Naive thymus-derived CD4-positive, alpha-beta T cell (primary cell): ENCODE data around the gene HACD4. TPM values are rescaled to one million over a fixed set of nuclear protein-coding genes. Genes with fewer than 3 reads are reported as not detected.
A peak's percentile ranks its signal among the peaks of the same experiment; 100 is the strongest.

Experiments
- ATAC-seq: fragments of 150-1000 bp; cut with Tn5 transposase; 2 replicates; pipeline ENCODE4 v1.10.0; 2021; ENCODE audit warnings: mild to moderate bottlenecking, moderate library complexity
- CTCF ChIA-PET: fragments of 350-600 bp; sonication (Branson Sonifier 250); formaldehyde crosslinking; loops from one replicate; lab custom pipeline; 2021; ENCODE audit warnings: antibody characterized with exemption; lab: Charles Lee
- POLR2A ChIA-PET: fragments of 350-600 bp; sonication (Branson Sonifier 250); formaldehyde crosslinking; loops from one replicate; lab custom pipeline; 2021; ENCODE audit warnings: antibody characterized with exemption, inconsistent platforms; lab: Charles Lee
- DNase-seq, 9 donors: peaks; one replicate each; pipeline versions ENCODE4 v3.0.0 to v3.0.0-alpha.2; 2020 to 2022; ENCODE audit warnings: mixed read lengths in 1 of 9
- H3K27ac ChIP-seq: one replicate; pipeline ENCODE4 v1.7.0; 2013; ENCODE audit warnings: mild to moderate bottlenecking, low read depth, low read length, moderate library complexity
- H3K27me3 ChIP-seq, 2 donors: one replicate each; pipeline ENCODE4 v1.7.0; 2013; ENCODE audit warnings: low read length in 2 of 2, mild to moderate bottlenecking in 2 of 2, moderate library complexity in 2 of 2; ENCODE audit not compliant: control insufficient read depth in 2 of 2, insufficient read depth in 2 of 2
- H3K36me3 ChIP-seq, 3 experiments: 1 replicate in 2 of 3; 2 replicates in 1 of 3; pipeline ENCODE4 v1.7.0; 2013; ENCODE audit warnings: low read length in 3 of 3, mild to moderate bottlenecking in 3 of 3, moderate library complexity in 1 of 3; ENCODE audit not compliant: insufficient read depth in 3 of 3, control insufficient read depth in 2 of 3
- H3K4me1 ChIP-seq, 2 donors: one replicate each; pipeline ENCODE4 v1.7.0; 2013; ENCODE audit warnings: low read length in 2 of 2, mild to moderate bottlenecking in 2 of 2, moderate library complexity in 1 of 2; ENCODE audit not compliant: control insufficient read depth in 2 of 2, insufficient read depth in 2 of 2
- H3K4me3 ChIP-seq: 2 replicates; pipeline ENCODE4 v1.7.0; 2013; ENCODE audit warnings: mild to moderate bottlenecking, low read length
- H3K9me3 ChIP-seq, 3 experiments: 1 replicate in 2 of 3; 2 replicates in 1 of 3; pipeline ENCODE4 v1.7.0; 2013; ENCODE audit warnings: low read length in 3 of 3; ENCODE audit not compliant: control insufficient read depth in 2 of 3
- H3K27ac Mint-ChIP-seq, 9 donors: one replicate each; pipeline ENCODE4 v1.8.0; 2020 to 2022; ENCODE audit warnings: mixed read lengths in 9 of 9, mild to moderate bottlenecking in 8 of 9, moderate library complexity in 5 of 9, inconsistent platforms in 2 of 9
- H3K27me3 Mint-ChIP-seq, 5 donors: one replicate each; pipeline ENCODE4 v1.8.0; 2021 to 2022; ENCODE audit warnings: mixed read lengths in 5 of 5, mild to moderate bottlenecking in 1 of 5
- H3K36me3 Mint-ChIP-seq, 5 donors: one replicate each; pipeline ENCODE4 v1.8.0; 2020 to 2022; ENCODE audit warnings: mixed read lengths in 5 of 5, mild to moderate bottlenecking in 3 of 5, inconsistent platforms in 1 of 5
- H3K4me1 Mint-ChIP-seq, 7 donors: one replicate each; pipeline ENCODE4 v1.8.0; 2020 to 2022; ENCODE audit warnings: mixed read lengths in 7 of 7, mild to moderate bottlenecking in 3 of 7, inconsistent platforms in 1 of 7
- H3K4me3 Mint-ChIP-seq, 10 donors: one replicate each; pipeline ENCODE4 v1.8.0; 2020 to 2022; ENCODE audit warnings: mild to moderate bottlenecking in 10 of 10, mixed read lengths in 10 of 10, moderate library complexity in 6 of 10, inconsistent platforms in 2 of 10
- H3K9me3 Mint-ChIP-seq, 11 donors: one replicate each; pipeline ENCODE4 v1.8.0; 2020 to 2022; ENCODE audit warnings: mixed read lengths in 11 of 11, mild to moderate bottlenecking in 4 of 11, inconsistent platforms in 1 of 11, moderate library complexity in 1 of 11
- intact Hi-C, 2 donors: fragments of 100-400 bp; cut with micrococcal nuclease; formaldehyde crosslinking; loops; one replicate each; pipeline ENCODE4 v1.15.1; 2023
- polyA plus RNA-seq, 2 donors: library from polyadenylated mRNA; unstranded; fragments of 300-500 nt; fragmentation: Illumina TruSeq; gene quantifications; one replicate each; pipeline ENCODE4 v1.2.3, GENCODE V29; 2021
- total RNA-seq, 6 experiments: library from RNA in 5 of 6; stranded (reverse) in 5 of 6; gene quantifications; 1 replicate in 5 of 6; 2 replicates in 1 of 6; pipeline ENCODE4 v1.2.3 and lab custom pipeline; 2021 to 2026

Gene HACD4
- total and polyA plus RNA-seq, 7 experiments from 2014 or later, result 7.6 to 15.2 (median 13.4) TPM

DNA sequence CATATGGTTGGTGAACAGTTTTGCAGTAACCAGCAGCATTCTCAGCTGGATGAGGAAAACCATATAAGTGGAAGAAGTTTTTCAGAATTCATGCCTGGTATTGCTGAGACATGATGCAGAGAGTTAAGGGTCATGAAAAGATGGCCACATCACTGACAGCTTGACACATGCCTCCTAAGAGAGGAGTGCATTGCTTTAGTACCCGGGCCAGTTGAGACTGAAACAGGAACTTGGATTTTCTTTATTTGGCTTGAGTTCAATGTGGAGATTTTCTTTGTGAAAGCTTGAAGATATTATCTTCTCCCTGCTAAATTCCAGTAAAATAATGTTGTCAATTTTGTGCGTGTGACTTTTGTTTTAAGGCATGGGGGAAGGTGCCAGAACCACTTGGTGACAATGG is 35.8 kb downstream of the HACD4 start:
- intact Hi-C loops, result loop anchor here in 1 of 2 donors (2.0 kb wide), 1 partner anchor 13 kb away; no protein-coding TSS in a partner anchor
- POLR2A ChIA-PET, result interaction anchor here (0.9 kb wide), 1 partner anchor 642 kb away, joined by 3 read pairs; no protein-coding TSS in a partner anchor
- ATAC-seq (no peak), DNase-seq (no peak)
- Histone ChIP-seq H3K27ac (no peak overlapping the region), H3K27me3 (no peaks in the 10 kb centered on the region), H3K36me3 (peaks cover 0 to 12% (median 0%) of the 10 kb centered on the region in 3 experiments), H3K9me3 (no peaks in the 10 kb centered on the region), H3K4me1 (peaks cover 14 to 18% of the 10 kb centered on the region in 2 donors), H3K4me3 (no peak overlapping the region)
- Mint-ChIP-seq H3K4me3 (no peak overlapping the region), H3K36me3 (peaks cover 6 to 65% (median 56%) of the 10 kb centered on the region in 5 donors), H3K9me3 (peaks cover 0 to 6% (median 0%) of the 10 kb centered on the region in 11 donors), H3K4me1 (peaks cover 6 to 43% (median 31%) of the 10 kb centered on the region in 7 donors), H3K27me3 (no peaks in the 10 kb centered on the region), H3K27ac (peak overlapping the region in 7 of 9 donors; percentile 30 to 86 (median 65))
- CTCF ChIA-PET, result interaction anchor here (1.0 kb wide), 1 partner anchor 11 kb away, joined by 3 read pairs; no protein-coding TSS in a partner anchor

DNA sequence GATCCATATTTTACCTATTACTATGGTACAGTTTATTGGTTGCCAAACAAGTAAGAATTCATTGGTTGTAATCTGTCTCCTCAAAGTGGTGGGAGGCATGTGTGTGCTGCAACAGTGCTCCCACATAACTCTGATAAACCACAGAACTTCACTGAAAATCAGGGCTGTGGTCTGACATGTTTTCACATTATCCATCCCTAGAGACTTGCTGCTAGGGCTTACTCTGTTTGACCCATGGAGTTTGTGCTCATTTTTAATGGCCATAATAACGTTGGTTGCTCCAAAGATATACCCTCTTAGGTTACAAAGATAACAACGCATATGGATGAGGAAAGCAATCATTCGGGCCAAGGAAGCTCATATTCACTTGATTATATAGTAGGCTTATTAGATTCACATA is 37.0 kb downstream of the HACD4 start:
- Mint-ChIP-seq H3K27ac (peak overlapping the region in 2 of 9 donors; percentile 33 to 65), H3K4me3 (no peak overlapping the region), H3K9me3 (peaks cover 0 to 1% (median 0%) of the 10 kb centered on the region in 11 donors), H3K4me1 (peaks cover 6 to 43% (median 31%) of the 10 kb centered on the region in 7 donors), H3K27me3 (no peaks in the 10 kb centered on the region), H3K36me3 (peaks cover 13 to 67% (median 59%) of the 10 kb centered on the region in 5 donors)
- POLR2A ChIA-PET, result interaction anchor here (1.1 kb wide), 1 partner anchor 36 kb away, joined by 3 read pairs; no protein-coding TSS in a partner anchor
- H3K4me1 ChIP-seq, result peaks cover 14 to 18% of the 10 kb centered on the region in 2 donors
- peaks cover 0 to 14% (median 0%) of the 10 kb centered on the region in 3 experiments for H3K36me3 ChIP-seq
- no peak for DNase-seq
- H3K4me3 ChIP-seq, result no peak overlapping the region
- no peak overlapping the region for H3K27ac ChIP-seq
- H3K27me3 ChIP-seq, result no peaks in the 10 kb centered on the region
- no peak for ATAC-seq
- intact Hi-C loops, result no loop called here
- CTCF ChIA-PET, result no interaction called here
- no peaks in the 10 kb centered on the region for H3K9me3 ChIP-seq

DNA sequence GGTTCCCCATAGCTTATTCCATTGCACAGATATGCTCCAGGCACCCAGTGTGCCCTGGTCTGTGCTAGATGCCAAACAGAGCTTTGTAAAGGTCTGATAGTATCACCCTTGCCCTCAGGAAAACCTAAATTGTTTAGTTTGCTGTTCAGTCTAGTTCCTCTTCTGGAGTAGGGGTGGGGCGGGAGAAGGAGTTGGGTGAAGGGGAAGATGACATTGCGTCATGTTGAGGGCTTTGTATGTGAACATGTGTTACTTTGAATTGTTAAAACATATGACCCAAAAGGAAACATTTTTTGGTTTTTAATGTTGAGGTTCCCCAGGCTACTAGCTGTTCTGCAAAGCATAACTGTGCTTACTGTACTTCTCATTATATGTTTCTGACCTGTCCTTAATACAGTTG is 40.6 kb downstream of the HACD4 start:
- Mint-ChIP-seq H3K27ac (no peak overlapping the region), H3K9me3 (peaks cover 0 to 1% (median 0%) of the 10 kb centered on the region in 11 donors), H3K4me3 (no peak overlapping the region), H3K4me1 (peaks cover 0 to 15% (median 10%) of the 10 kb centered on the region in 7 donors), H3K27me3 (no peaks in the 10 kb centered on the region), H3K36me3 (peaks cover 13 to 79% (median 57%) of the 10 kb centered on the region in 5 donors)
- Histone ChIP-seq H3K4me3 (no peak overlapping the region), H3K36me3 (peaks cover 0 to 22% (median 3%) of the 10 kb centered on the region in 3 experiments), H3K4me1 (peaks cover 0 to 4% of the 10 kb centered on the region in 2 donors), H3K9me3 (no peaks in the 10 kb centered on the region), H3K27me3 (no peaks in the 10 kb centered on the region), H3K27ac (no peak overlapping the region)
- intact Hi-C loops, result no loop called here
- DNase-seq (no peak), ATAC-seq (peak; percentile 61)
- ChIA-PET POLR2A (interaction anchor here (0.5 kb wide), 1 partner anchor 10 kb away, joined by 3 read pairs; no protein-coding TSS in a partner anchor), CTCF (no interaction called here)

DNA sequence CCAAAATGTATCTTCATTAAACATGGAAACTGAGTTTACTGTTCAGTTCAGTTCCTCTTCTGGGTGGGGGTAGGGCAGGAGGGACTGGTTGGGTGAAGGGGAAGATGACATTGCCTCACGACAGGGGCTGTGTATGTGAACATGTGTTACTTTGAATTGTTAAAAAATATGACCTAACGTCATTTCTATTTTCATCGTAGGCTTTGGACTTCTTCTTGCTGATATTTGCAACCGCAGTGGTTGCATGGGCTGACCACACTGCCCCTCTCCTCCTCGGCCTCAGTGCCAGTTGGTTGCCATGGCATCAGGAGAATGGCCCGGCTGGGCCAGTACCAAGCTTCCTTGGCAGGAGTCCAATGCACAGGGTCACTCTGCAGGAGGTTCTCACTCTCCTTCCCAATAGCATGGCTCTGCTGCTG is 41.5 kb downstream of the HACD4 start:
- Histone ChIP-seq H3K27ac (no peak overlapping the region), H3K9me3 (no peaks in the 10 kb centered on the region), H3K4me1 (no peaks in the 10 kb centered on the region), H3K36me3 (peaks cover 0 to 22% (median 3%) of the 10 kb centered on the region in 3 experiments), H3K4me3 (no peak overlapping the region), H3K27me3 (no peaks in the 10 kb centered on the region)
- no peak for DNase-seq
- H3K9me3 Mint-ChIP-seq, result peaks cover 0 to 1% (median 0%) of the 10 kb centered on the region in 11 donors
- ATAC-seq, result no peak
- ChIA-PET POLR2A (interaction anchor here (0.9 kb wide), 1 partner anchor 10 kb away, joined by 8 read pairs; no protein-coding TSS in a partner anchor), CTCF (no interaction called here)
- H3K27ac Mint-ChIP-seq, result no peak overlapping the region
- no peaks in the 10 kb centered on the region for H3K27me3 Mint-ChIP-seq
- intact Hi-C loops, result no loop called here
- peaks cover 13 to 69% (median 48%) of the 10 kb centered on the region in 5 donors for H3K36me3 Mint-ChIP-seq
- H3K4me1 Mint-ChIP-seq, result peaks cover 0 to 6% (median 1%) of the 10 kb centered on the region in 7 donors
- H3K4me3 Mint-ChIP-seq, result no peak overlapping the region

DNA sequence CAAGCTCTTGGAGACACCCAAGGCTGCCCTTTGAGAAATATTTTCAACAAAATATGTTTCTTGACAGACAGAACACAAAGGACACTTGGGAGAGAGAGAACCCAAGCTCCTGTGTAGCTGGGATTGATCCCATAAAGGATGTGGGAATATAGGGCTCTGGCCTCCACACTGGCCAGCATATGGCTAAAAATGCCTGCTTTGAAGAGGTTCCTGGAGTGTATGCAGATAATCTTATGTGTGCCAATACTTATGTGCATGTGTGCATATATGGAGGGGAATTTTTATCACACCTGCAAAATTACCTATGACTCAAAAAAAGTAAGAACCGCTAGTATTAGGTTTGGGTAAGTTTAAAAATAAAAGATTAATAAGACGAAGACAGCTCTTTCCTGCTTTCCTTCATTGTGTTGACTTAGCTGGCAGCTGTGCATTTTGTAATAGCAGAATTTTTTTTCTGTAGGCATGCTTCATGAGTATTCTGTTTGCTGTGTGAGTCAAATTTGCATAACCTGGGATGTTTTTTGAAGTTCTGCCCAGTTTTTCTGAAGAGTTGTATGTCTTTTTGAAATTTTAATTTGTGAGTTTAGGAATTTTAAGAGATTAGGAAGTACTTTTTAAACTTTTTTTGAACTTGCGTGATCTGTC is 42.6 kb downstream of the HACD4 start:
- H3K4me1 ChIP-seq, result no peaks in the 10 kb centered on the region
- intact Hi-C loops, result no loop called here
- H3K9me3 ChIP-seq, result no peaks in the 10 kb centered on the region
- POLR2A ChIA-PET, result interaction anchor here (0.6 kb wide), 1 partner anchor 13 kb away, joined by 4 read pairs; no protein-coding TSS in a partner anchor
- Mint-ChIP-seq H3K27me3 (no peaks in the 10 kb centered on the region), H3K9me3 (peaks cover 0 to 1% (median 0%) of the 10 kb centered on the region in 11 donors), H3K4me1 (peaks cover 0 to 4% (median 0%) of the 10 kb centered on the region in 7 donors), H3K4me3 (no peak overlapping the region), H3K27ac (no peak overlapping the region), H3K36me3 (peaks cover 13 to 65% (median 42%) of the 10 kb centered on the region in 5 donors)
- CTCF ChIA-PET, result no interaction called here
- peaks cover 0 to 22% (median 3%) of the 10 kb centered on the region in 3 experiments for H3K36me3 ChIP-seq
- H3K27ac ChIP-seq, result no peak overlapping the region
- ATAC-seq (no peak), DNase-seq (no peak)
- H3K27me3 ChIP-seq, result no peaks in the 10 kb centered on the region
- no peak overlapping the region for H3K4me3 ChIP-seq

DNA sequence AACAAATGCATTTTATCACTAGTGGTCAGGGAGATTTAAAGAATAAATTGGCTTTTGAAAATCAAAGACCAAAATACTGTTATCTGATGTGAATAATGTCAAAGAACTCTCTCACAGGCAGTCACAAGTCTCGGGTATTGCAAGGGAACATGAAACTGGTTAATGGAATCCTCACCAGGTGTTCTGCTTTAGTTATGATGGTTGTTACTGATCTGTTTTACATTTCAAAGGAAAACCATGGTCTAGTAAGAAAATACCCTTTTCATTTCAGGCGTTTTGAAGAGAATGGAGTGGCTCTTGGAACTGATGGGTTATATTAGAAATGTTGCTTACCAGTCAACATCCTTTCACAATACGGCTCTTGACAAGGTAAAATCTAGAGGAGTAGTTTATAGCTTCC is 43.4 kb downstream of the HACD4 start:
- Histone ChIP-seq H3K9me3 (no peaks in the 10 kb centered on the region), H3K36me3 (peaks cover 0 to 19% (median 3%) of the 10 kb centered on the region in 3 experiments), H3K27ac (no peak overlapping the region), H3K27me3 (no peaks in the 10 kb centered on the region), H3K4me1 (no peaks in the 10 kb centered on the region), H3K4me3 (no peak overlapping the region)
- peaks cover 0 to 3% (median 0%) of the 10 kb centered on the region in 7 donors for H3K4me1 Mint-ChIP-seq
- peaks cover 11 to 60% (median 42%) of the 10 kb centered on the region in 5 donors for H3K36me3 Mint-ChIP-seq
- ATAC-seq (no peak), DNase-seq (no peak)
- peaks cover 0 to 1% (median 0%) of the 10 kb centered on the region in 11 donors for H3K9me3 Mint-ChIP-seq
- H3K27ac Mint-ChIP-seq, result no peak overlapping the region
- intact Hi-C loops, result no loop called here
- ChIA-PET POLR2A (interaction anchor here (0.6 kb wide), 1 partner anchor 763 kb away, joined by 3 read pairs; no protein-coding TSS in a partner anchor), CTCF (no interaction called here)
- H3K27me3 Mint-ChIP-seq, result no peaks in the 10 kb centered on the region
- no peak overlapping the region for H3K4me3 Mint-ChIP-seq
